Uterus (tissue), 4 donors: ENCODE data around the gene SLAIN2. TPM values are rescaled to one million over a fixed set of nuclear protein-coding genes. Genes with fewer than 3 reads are reported as not detected.

Source experiments
- DNase-seq, 2 donors: peaks; one replicate each; pipeline ENCODE4 v3.0.0-alpha.2; 2019 to 2020
- H3K27ac ChIP-seq, 2 donors: fragments of 200-600 bp; sonication (generic); 1 replicate in 1 of 2; 2 replicates in 1 of 2; pipeline ENCODE4 v1.5.1; 2016 to 2018
- H3K27me3 ChIP-seq, 2 donors: fragments of 200-600 bp; sonication (generic); one replicate each; pipeline ENCODE4 v1.5.1; 2018 to 2019; ENCODE audit warnings: control low read depth in 1 of 2
- H3K36me3 ChIP-seq, 2 donors: fragments of 200-600 bp; sonication (generic); one replicate each; pipeline ENCODE4 v1.5.1; 2019; ENCODE audit warnings: control low read depth in 1 of 2
- H3K4me1 ChIP-seq, 2 donors: fragments of 200-600 bp; sonication (generic); one replicate each; pipeline ENCODE4 v1.5.1; 2018 to 2019; ENCODE audit warnings: control low read depth in 1 of 2
- H3K4me3 ChIP-seq, 2 donors: fragments of 200-600 bp; sonication (generic); 1 replicate in 1 of 2; 2 replicates in 1 of 2; pipeline ENCODE4 v1.5.1; 2018 to 2019; ENCODE audit warnings: mild to moderate bottlenecking in 1 of 2
- H3K9me3 ChIP-seq, 2 donors: fragments of 200-600 bp; sonication (generic); one replicate each; pipeline ENCODE4 v1.5.1; 2019; ENCODE audit warnings: control low read depth in 1 of 2
- POLR2A ChIP-seq, 2 donors: fragments of 450-650 bp; IDR thresholded peaks; one replicate each; pipeline ENCODE4 v1.6.1; 2016; ENCODE audit warnings: antibody characterized with exemption in 2 of 2, mild to moderate bottlenecking in 1 of 2, moderate library complexity in 1 of 2
- intact Hi-C: fragments of 100-400 bp; cut with DNase I; formaldehyde crosslinking; loops from one replicate; pipeline ENCODE4 v1.15.1; 2023; ENCODE audit warnings: low total_unique reads
- total RNA-seq, 4 donors: library from RNA; depleted of rRNA in 3 of 4; stranded (reverse); fragments of >200 nt in 3 of 4; gene quantifications; one replicate each; pipeline versions ENCODE4 v1.1.0 to v1.2.4, GENCODE V29; 2014 to 2023
- TF ChIP-seq, protein P1 (sequence below), 4 experiments: fragments of 200-600 bp in 2 of 4; fragments of 450-650 bp in 2 of 4; sonication (generic) in 2 of 4; IDR thresholded peaks; one replicate each; pipeline ENCODE4 v1.5.1; 2016 to 2019; ENCODE audit warnings: antibody characterized with exemption in 4 of 4, mild to moderate bottlenecking in 2 of 4, moderate library complexity in 1 of 4
- donor health status: DM: yes; HTN: yes; CAD: no.

The SLAIN2 gene
- total RNA-seq, 4 donors from 2014 or later = 20.0 to 120 (median 62.0) TPM

DNA sequence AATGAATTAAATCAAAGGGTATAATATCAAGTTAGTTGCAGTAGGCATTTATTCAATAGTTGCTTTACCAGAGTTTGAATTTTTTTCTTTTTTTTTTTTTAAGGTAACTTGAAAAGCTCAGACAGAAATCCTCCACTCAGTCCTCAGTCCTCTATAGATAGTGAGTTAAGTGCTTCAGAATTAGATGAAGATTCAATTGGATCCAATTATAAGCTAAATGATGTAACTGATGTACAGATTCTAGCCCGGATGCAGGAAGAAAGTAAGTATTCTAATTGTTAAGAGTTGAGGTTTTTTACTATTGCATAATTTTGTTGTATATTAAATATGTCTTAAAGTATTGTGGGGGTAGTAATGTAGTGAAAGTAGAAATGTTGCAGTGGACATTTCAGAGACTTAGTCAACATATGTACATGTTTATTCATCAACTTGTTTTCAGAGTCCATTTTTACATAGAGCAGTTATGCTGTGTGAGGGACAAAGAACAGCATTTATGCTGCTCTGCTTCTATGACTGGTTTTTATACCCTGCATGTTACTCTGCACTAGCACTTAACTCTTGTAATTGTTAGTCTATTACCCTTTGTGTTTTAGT lies 38.4 kb downstream of the SLAIN2 start:
- H3K4me1 ChIP-seq = no peaks in the 10 kb centered on the region
- no peak overlapping the region for H3K4me3 ChIP-seq
- no peak for DNase-seq
- no peaks in the 10 kb centered on the region for H3K27me3 ChIP-seq
- intact Hi-C loops = no loop called here
- H3K9me3 ChIP-seq = no peaks in the 10 kb centered on the region
- H3K27ac ChIP-seq = no peak overlapping the region
- TF ChIP-seq POLR2A (IDR thresholded peaks at IDR 0.05) = no peak
- TF ChIP-seq, protein P1, sequence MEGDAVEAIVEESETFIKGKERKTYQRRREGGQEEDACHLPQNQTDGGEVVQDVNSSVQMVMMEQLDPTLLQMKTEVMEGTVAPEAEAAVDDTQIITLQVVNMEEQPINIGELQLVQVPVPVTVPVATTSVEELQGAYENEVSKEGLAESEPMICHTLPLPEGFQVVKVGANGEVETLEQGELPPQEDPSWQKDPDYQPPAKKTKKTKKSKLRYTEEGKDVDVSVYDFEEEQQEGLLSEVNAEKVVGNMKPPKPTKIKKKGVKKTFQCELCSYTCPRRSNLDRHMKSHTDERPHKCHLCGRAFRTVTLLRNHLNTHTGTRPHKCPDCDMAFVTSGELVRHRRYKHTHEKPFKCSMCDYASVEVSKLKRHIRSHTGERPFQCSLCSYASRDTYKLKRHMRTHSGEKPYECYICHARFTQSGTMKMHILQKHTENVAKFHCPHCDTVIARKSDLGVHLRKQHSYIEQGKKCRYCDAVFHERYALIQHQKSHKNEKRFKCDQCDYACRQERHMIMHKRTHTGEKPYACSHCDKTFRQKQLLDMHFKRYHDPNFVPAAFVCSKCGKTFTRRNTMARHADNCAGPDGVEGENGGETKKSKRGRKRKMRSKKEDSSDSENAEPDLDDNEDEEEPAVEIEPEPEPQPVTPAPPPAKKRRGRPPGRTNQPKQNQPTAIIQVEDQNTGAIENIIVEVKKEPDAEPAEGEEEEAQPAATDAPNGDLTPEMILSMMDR (IDR thresholded peaks at IDR 0.05) = no peak
- no peaks in the 10 kb centered on the region for H3K36me3 ChIP-seq

DNA sequence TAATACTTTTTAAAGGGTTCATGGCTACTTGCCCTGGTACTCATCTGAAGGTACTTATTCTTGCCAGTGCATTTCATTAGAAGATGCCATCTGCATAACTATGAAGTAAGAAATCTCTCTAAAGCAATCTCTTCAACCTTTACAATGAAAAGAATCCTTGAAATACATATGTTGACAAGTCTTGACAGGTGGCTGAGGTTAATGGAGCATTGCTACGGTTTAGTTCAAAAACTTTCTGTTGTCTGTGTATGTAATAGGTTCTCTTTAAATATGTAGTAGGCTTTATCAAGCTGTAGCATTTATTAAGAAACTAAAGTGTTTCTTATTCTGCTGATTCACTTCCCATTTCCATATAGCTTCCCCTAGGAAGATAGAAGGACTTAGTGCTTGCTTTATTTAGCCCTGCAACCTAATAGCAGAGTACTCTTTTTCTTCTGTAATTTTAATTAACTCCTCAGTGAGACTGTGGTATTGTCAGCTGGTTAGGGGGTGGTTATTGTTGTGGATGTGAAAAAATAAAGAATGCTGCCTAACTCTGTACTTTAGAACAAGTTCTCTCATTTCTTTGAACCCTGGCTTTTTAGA lies 39.3 kb downstream of the SLAIN2 start:
- Histone ChIP-seq H3K9me3 (no peaks in the 10 kb centered on the region), H3K27me3 (no peaks in the 10 kb centered on the region), H3K36me3 (no peaks in the 10 kb centered on the region), H3K4me3 (no peak overlapping the region), H3K27ac (no peak overlapping the region), H3K4me1 (no peaks in the 10 kb centered on the region)
- TF ChIP-seq POLR2A (IDR thresholded peaks at IDR 0.05) = no peak
- TF ChIP-seq, protein P1 (IDR thresholded peaks at IDR 0.05) = no peak
- intact Hi-C loops = no loop called here
- no peak for DNase-seq

DNA sequence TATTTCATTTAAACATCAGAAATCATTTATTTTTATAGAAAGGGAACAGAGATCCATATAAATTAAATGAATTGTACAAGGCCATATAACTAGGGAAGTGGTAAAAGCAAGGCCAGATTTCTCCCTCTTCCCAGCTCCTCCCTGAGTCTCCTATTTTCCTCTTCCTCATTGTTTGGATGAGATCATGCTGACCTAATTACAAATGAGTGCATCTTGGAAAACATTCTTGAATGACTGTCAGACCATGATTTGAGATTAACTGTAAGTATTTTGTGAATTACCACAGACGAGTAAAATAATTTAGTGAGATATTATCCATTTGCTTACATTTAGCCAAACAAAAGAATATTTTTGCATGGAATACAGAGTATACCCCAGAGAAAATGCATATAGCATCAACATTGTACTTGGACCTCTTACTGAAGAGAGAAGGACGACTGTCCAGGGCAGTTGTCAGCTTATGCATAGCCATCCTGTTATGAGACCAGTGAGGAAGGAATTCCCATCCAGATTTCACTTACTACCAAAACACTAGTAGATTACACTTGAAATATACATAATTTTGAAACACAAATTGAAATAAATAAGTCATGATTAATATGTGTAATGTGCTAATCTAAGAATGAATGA lies 47.3 kb downstream of the SLAIN2 start:
- DNase-seq = no peak
- intact Hi-C loops = no loop called here
- H3K27ac ChIP-seq = no peak overlapping the region

DNA sequence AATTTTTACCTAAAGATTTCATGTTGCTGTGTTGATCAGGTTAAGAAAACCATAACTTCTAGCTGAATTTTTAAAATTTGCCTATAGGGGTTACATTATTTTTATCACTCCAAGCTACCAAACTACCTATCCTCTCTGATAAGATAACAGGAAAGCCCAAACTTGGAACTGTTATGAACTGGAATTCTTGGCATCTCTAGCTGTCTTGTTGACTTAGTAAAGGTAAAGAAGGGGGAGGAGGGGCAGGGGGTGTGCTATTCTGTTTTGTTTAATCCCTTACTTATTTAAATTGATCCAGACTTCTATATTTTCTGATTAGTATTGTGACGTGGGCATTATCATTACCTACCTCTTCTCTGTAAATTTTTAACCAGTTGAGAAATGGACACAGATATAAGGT lies 54.7 kb downstream of the SLAIN2 start:
- no peak overlapping the region for H3K4me3 ChIP-seq
- H3K4me1 ChIP-seq = no peaks in the 10 kb centered on the region
- H3K27ac ChIP-seq = no peak overlapping the region
- H3K27me3 ChIP-seq = no peaks in the 10 kb centered on the region
- DNase-seq = no peak
- no peaks in the 10 kb centered on the region for H3K9me3 ChIP-seq
- intact Hi-C loops = no loop called here
- no peaks in the 10 kb centered on the region for H3K36me3 ChIP-seq
- TF ChIP-seq, protein P1 (IDR thresholded peaks at IDR 0.05) = no peak
- no peak for TF ChIP-seq POLR2A (IDR thresholded peaks at IDR 0.05)

More for the DNA sequence above, 47.3 kb downstream of the SLAIN2 start:
- H3K27me3 ChIP-seq = no peaks in the 10 kb centered on the region
- no peaks in the 10 kb centered on the region for H3K36me3 ChIP-seq
- H3K9me3 ChIP-seq = no peaks in the 10 kb centered on the region
- no peaks in the 10 kb centered on the region for H3K4me1 ChIP-seq
- TF ChIP-seq, protein P1 (IDR thresholded peaks at IDR 0.05) = no peak
- no peak for TF ChIP-seq POLR2A (IDR thresholded peaks at IDR 0.05)
- H3K4me3 ChIP-seq = no peak overlapping the region

DNA sequence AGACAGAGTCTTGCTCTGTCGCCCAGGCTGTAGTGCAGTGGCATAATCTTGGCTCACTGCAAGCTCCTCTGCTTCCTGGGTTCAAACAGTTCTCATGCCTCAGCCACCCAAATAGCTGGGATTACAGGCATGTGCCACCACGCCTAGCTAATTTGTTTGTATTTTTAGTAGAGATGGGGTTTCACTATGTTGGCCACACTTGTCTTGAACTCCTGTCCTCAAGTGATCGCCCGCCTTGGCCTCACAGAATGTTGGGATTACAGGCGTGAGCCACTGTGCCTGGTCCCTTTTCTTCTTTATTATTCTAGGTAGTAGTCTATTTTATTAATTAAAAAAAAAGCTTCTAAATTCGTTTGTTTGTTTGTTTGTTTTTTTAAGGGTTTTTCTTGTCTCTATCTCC lies 59.1 kb downstream of the SLAIN2 start:
- Histone ChIP-seq H3K4me3 (no peak overlapping the region), H3K27ac (no peak overlapping the region), H3K27me3 (no peaks in the 10 kb centered on the region), H3K4me1 (no peaks in the 10 kb centered on the region), H3K9me3 (no peaks in the 10 kb centered on the region), H3K36me3 (no peaks in the 10 kb centered on the region)
- intact Hi-C loops = no loop called here
- no peak for DNase-seq
- no peak for TF ChIP-seq POLR2A (IDR thresholded peaks at IDR 0.05)
- TF ChIP-seq, protein P1 (IDR thresholded peaks at IDR 0.05) = no peak
